H1 (cell line): ENCODE results near the gene ZKSCAN1. TPM values are rescaled to one million over a fixed set of nuclear protein-coding genes. Genes with fewer than 3 reads are reported as not detected.

Experiments used
- polyA plus RNA-seq, 7 experiments: library from polyadenylated mRNA; depleted of rRNA in 3 of 7; stranded (reverse) in 5 of 7; unstranded in 2 of 7; fragments of >200 nt in 5 of 7; fragments of 200-250 nt in 2 of 7; gene quantifications; 1 replicate in 5 of 7; 2 replicates in 1 of 7; 4 replicates in 1 of 7; pipeline versions ENCODE4 v1.2.1 to v1.2.3, GENCODE V29; 2011 to 2013; ENCODE audit warnings: missing spikeins in 2 of 7, mixed read lengths in 2 of 7
- total RNA-seq: library from RNA; stranded (reverse); fragmentation: NEBNext Ultra II Directional; extraction: Animal tissue kit (Norgen Biotek cat#: 25700); gene quantifications from 2 replicates; pipeline ENCODE4 v1.2.1, GENCODE V29; 2021

ZKSCAN1 gene
- total and polyA plus RNA-seq, 2 of the 8 experiments (the other 6 are each of a cell fraction or from before 2014, with no cell fraction given) = 8.2 to 40.6 TPM

Other genes starting within 250 kb of the ZKSCAN1 start
- not detected in 2 replicates for gene CYP3A4, start 231.4 kb upstream of the ZKSCAN1 start, total RNA-seq
- gene CYP3A4, start 231.4 kb upstream of the ZKSCAN1 start, polyA plus RNA-seq (2011; rRNA removed) = not detected in 2 replicates
- gene CYP3A43, start 187.6 kb upstream of the ZKSCAN1 start, total RNA-seq = not detected in 2 replicates
- gene CYP3A43, start 187.6 kb upstream of the ZKSCAN1 start, polyA plus RNA-seq (2011; rRNA removed) = 0.06 TPM in 1 of 2 replicates, not detected in the other
- not detected in 2 replicates for gene OR2AE1, start 138.6 kb upstream of the ZKSCAN1 start, total RNA-seq
- not detected in 2 replicates for gene OR2AE1, start 138.6 kb upstream of the ZKSCAN1 start, polyA plus RNA-seq (2011; rRNA removed)
- gene TRIM4, start 96.1 kb upstream of the ZKSCAN1 start, total RNA-seq = 6.6 and 7.3 TPM in 2 replicates
- gene TRIM4, start 96.1 kb upstream of the ZKSCAN1 start, polyA plus RNA-seq (2011; rRNA removed) = 0.02 and 0.03 TPM in 2 replicates
- 2.5 and 3.0 TPM in 2 replicates for gene GJC3, start 86.0 kb upstream of the ZKSCAN1 start, total RNA-seq
- 1.7 and 2.7 TPM in 2 replicates for gene GJC3, start 86.0 kb upstream of the ZKSCAN1 start, polyA plus RNA-seq (2011; rRNA removed)
- gene AZGP1, start 39.6 kb upstream of the ZKSCAN1 start, total RNA-seq = 0.29 and 0.52 TPM in 2 replicates
- 0.57 and 0.68 TPM in 2 replicates for gene AZGP1, start 39.6 kb upstream of the ZKSCAN1 start, polyA plus RNA-seq (2011; rRNA removed)
- gene ZSCAN21, start 34.2 kb downstream of the ZKSCAN1 start, total RNA-seq = 25.4 and 26.1 TPM in 2 replicates
- 12.7 and 15.4 TPM in 2 replicates for gene ZSCAN21, start 34.2 kb downstream of the ZKSCAN1 start, polyA plus RNA-seq (2011; rRNA removed)
- gene ZNF3, start 66.1 kb downstream of the ZKSCAN1 start, total RNA-seq = 49.1 and 50.7 TPM in 2 replicates
- gene ZNF3, start 66.1 kb downstream of the ZKSCAN1 start, polyA plus RNA-seq (2011; rRNA removed) = 21.3 and 26.9 TPM in 2 replicates
- gene COPS6, start 73.4 kb downstream of the ZKSCAN1 start, total RNA-seq = 127 and 128 TPM in 2 replicates
- gene COPS6, start 73.4 kb downstream of the ZKSCAN1 start, polyA plus RNA-seq (2011; rRNA removed) = 159 and 225 TPM in 2 replicates
- 339 and 344 TPM in 2 replicates for gene MCM7, start 85.8 kb downstream of the ZKSCAN1 start, total RNA-seq
- 313 and 394 TPM in 2 replicates for gene MCM7, start 85.8 kb downstream of the ZKSCAN1 start, polyA plus RNA-seq (2011; rRNA removed)
- gene AP4M1, start 86.0 kb downstream of the ZKSCAN1 start, total RNA-seq = 15.2 and 15.8 TPM in 2 replicates
- 15.9 and 16.6 TPM in 2 replicates for gene AP4M1, start 86.0 kb downstream of the ZKSCAN1 start, polyA plus RNA-seq (2011; rRNA removed)
- gene TAF6, start 103.8 kb downstream of the ZKSCAN1 start, total RNA-seq = 101 and 109 TPM in 2 replicates
- gene TAF6, start 103.8 kb downstream of the ZKSCAN1 start, polyA plus RNA-seq (2011; rRNA removed) = 66.7 and 113 TPM in 2 replicates
- gene CNPY4, start 104.0 kb downstream of the ZKSCAN1 start, total RNA-seq = 15.3 and 15.9 TPM in 2 replicates
- 9.1 and 10.2 TPM in 2 replicates for gene CNPY4, start 104.0 kb downstream of the ZKSCAN1 start, polyA plus RNA-seq (2011; rRNA removed)
- 1.7 TPM in 2 replicates for gene MBLAC1, start 111.4 kb downstream of the ZKSCAN1 start, total RNA-seq
- 1.00 and 1.2 TPM in 2 replicates for gene MBLAC1, start 111.4 kb downstream of the ZKSCAN1 start, polyA plus RNA-seq (2011; rRNA removed)
- gene LAMTOR4, start 133.3 kb downstream of the ZKSCAN1 start, total RNA-seq = 153 and 161 TPM in 2 replicates
- gene LAMTOR4, start 133.3 kb downstream of the ZKSCAN1 start, polyA plus RNA-seq (2011; rRNA removed) = 622 and 735 TPM in 2 replicates
- gene TRAPPC14, start 143.1 kb downstream of the ZKSCAN1 start, total RNA-seq = 20.2 and 22.1 TPM in 2 replicates
- 11.9 and 19.6 TPM in 2 replicates for gene TRAPPC14, start 143.1 kb downstream of the ZKSCAN1 start, polyA plus RNA-seq (2011; rRNA removed)
- gene GAL3ST4, start 153.0 kb downstream of the ZKSCAN1 start, total RNA-seq = 5.1 and 5.3 TPM in 2 replicates
- gene GAL3ST4, start 153.0 kb downstream of the ZKSCAN1 start, polyA plus RNA-seq (2011; rRNA removed) = 13.8 and 15.8 TPM in 2 replicates
- gene GPC2, start 161.8 kb downstream of the ZKSCAN1 start, total RNA-seq = 44.8 and 46.8 TPM in 2 replicates
- gene GPC2, start 161.8 kb downstream of the ZKSCAN1 start, polyA plus RNA-seq (2011; rRNA removed) = 25.3 and 47.8 TPM in 2 replicates
- 3.3 and 3.8 TPM in 2 replicates for gene STAG3, start 162.3 kb downstream of the ZKSCAN1 start, total RNA-seq
- 1.3 and 1.9 TPM in 2 replicates for gene STAG3, start 162.3 kb downstream of the ZKSCAN1 start, polyA plus RNA-seq (2011; rRNA removed)
- gene PVRIG, start 204.4 kb downstream of the ZKSCAN1 start, total RNA-seq = not detected in 2 replicates
- 0.15 TPM in 1 of 2 replicates, not detected in the other for gene PVRIG, start 204.4 kb downstream of the ZKSCAN1 start, polyA plus RNA-seq (2011; rRNA removed)